SK-N-MC (cell line): Measurements from ENCODE around the gene APBA1.

ENCODE experiments used
- EZH2 ChIP-seq: fragments of 200-600 bp; sonication (generic); IDR thresholded peaks from one replicate; pipeline ENCODE4 v1.6.1; 2017; ENCODE audit warnings: antibody characterized with exemption
- FOXP2 ChIP-seq: optimal IDR thresholded peaks from 2 replicates; pipeline ENCODE3; 2011; ENCODE audit warnings: mild to moderate bottlenecking, moderate library complexity; ENCODE audit not compliant: insufficient read depth; ENCODE audit errors: extremely low read length, control extremely low read depth
- POLR2AphosphoS5 ChIP-seq: IDR thresholded peaks from 2 replicates; pipeline ENCODE4 v1.6.1; 2012; ENCODE audit warnings: mild to moderate bottlenecking, low read depth, low read length, borderline replicate concordance

DNA sequence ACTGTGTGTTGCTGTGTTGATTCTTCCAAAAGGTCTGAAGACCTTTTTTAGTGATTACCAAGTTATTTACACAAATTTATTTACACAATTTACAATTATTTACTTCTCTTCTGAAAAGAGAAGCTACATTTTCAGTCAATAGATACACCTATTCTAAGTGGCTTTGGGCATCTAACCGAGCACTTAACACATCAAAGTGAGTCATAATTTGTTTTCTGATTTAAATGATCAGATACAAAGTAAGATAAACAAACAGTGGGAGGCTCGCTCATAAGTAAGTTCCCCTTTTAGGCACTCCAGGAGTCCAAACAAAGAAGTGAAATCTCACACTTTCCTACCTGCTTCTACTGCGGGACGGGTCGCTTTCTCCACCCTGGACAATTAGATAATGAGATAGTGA, 90.2 kb downstream of the APBA1 start:
- no peak for TF ChIP-seq EZH2
- TF ChIP-seq POLR2AphosphoS5, result no peak
- TF ChIP-seq FOXP2, result no peak
